Right ventricle myocardium superior (tissue), 1 donor: ENCODE data around the gene ZNF541. TPM values are rescaled to one million over a fixed set of nuclear protein-coding genes. Genes with fewer than 3 reads are reported as not detected.

ENCODE experiments used
- ATAC-seq: fragments of 200-7000 bp; cut with Tn5 transposase; one replicate; pipeline ENCODE4 v1.9.1; 2020; ENCODE audit warnings: mild to moderate bottlenecking; ENCODE audit not compliant: poor library complexity
- DNase-seq: peaks from one replicate; pipeline ENCODE4 v3.0.0-alpha.2; 2020
- intact Hi-C: fragments of 100-400 bp; cut with DNase I; formaldehyde crosslinking; loops from one replicate; pipeline ENCODE4 v1.11.2; 2022
- total RNA-seq: library from RNA; stranded (reverse); fragmentation: NEBNext Ultra II Directional; extraction: Animal tissue kit (Norgen Biotek cat#: 25700); gene quantifications from one replicate; pipeline ENCODE4 v1.2.1, GENCODE V29; 2021
- donor health status: DM: no; HTN: yes; CAD: no; lungs with severe emphysema.

ZNF541 gene
- total RNA-seq, 1 donor from 2014 or later = 0.35 TPM

DNA sequence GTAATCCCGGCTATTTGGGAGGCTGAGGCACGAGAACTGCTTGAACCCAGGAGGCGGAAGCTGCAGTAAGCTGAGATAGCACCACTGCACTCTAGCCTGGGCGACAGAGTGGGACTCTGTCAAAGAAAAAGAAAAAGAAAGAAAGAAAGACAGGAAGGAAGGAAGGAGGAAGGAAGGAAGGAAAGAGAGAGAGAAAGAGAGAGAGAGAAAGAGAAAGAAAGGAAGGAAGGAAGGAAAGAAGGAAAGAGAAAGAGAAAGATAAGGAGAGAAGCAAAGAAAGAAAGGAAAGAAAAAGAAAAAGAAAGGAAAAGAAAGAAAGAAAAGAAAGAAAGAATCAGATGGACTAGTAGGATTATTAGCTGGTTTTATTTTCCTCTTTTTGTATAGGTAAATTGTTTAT lies 22.8 kb downstream of the ZNF541 start:
- ATAC-seq (no peak), DNase-seq (no peak)
- intact Hi-C loops = no loop called here

DNA sequence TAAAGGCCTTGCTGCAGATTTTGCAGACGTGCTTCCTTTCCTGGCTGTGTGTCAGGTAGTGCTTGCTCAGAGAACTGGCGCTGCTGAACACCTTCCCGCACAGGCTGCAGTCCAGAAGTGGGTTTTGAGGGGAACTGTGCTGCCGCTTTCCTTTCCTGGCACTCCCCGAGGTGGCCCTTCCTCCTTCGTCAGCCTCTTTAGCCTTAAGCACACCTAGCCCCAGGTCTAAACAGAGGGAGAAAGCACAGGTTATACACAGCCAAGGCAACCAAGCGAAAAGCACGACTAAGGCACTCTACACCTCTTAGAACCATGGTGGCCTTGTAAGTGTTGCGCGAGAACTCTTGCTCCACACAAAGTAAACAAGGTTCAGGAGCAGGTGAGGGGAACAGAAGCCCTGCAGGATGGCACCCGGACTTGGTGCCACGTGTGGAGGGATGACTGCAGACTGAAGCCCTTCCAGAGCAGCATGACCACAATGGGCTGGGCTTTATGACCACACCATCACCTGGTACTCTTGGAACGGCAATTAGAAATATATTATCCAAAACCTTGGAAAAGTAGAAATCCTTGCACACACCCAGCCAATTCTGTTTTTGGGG lies 23.6 kb downstream of the ZNF541 start:
- ATAC-seq (no peak), DNase-seq (no peak)
- intact Hi-C loops = no loop called here

DNA sequence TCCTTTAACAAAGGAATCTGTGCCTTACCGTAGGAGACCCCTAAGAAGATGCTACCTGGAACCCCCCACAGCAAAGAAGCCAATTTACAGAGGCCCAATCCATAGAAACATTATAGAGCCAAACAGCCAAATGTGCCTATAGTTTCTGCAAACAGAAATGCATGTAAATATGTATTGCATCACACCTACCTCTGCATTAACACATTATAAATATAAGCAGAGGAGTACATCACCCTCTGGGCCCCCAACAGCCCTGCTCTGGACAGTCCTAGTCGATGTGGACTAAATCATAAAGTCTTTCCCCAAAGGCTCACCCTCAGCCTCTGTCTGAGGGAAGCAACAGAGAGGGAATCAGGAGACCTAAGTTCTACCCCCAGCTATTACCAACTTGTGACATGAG lies 25.7 kb downstream of the ZNF541 start:
- no peak for ATAC-seq
- intact Hi-C loops = no loop called here
- no peak for DNase-seq

- ATAC-seq = no peak
- intact Hi-C loops = no loop called here
- DNase-seq = no peak
These were observed 27.6 kb downstream of the ZNF541 start for GRCh38 chr19:47545061-47545948.

GRCh38 chr19:47544476-47544875 lies 28.5 kb downstream of the ZNF541 start:
- ATAC-seq = no peak
- intact Hi-C loops = no loop called here
- no peak for DNase-seq

GRCh38 chr19:47544075-47544474 lies 28.9 kb downstream of the ZNF541 start:
- ATAC-seq = no peak
- DNase-seq = no peak
- intact Hi-C loops = no loop called here

GRCh38 chr19:47542030-47542475 lies 30.9 kb downstream of the ZNF541 start:
- DNase-seq (no peak), ATAC-seq (peak; percentile 91)
- intact Hi-C loops = no loop called here

DNA sequence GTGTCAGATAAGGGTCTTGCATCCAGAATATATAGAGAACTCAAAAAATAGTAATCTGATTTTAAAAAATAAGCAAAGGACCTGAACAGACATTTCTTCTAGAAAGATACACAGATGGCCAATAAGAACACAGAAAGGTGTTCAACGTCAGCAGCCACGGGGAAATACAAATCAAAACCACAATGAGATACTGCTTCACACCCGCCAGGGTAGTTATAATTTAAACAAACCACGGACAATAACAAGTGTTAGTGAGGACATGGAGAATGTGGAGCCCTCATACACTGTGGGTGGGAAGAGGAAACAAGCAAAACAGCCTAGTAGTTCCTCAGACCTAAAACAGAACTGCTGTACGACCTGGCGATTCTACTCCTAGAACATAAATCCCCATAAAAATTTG lies 31.4 kb downstream of the ZNF541 start:
- no peak for ATAC-seq
- intact Hi-C loops = no loop called here

DNA sequence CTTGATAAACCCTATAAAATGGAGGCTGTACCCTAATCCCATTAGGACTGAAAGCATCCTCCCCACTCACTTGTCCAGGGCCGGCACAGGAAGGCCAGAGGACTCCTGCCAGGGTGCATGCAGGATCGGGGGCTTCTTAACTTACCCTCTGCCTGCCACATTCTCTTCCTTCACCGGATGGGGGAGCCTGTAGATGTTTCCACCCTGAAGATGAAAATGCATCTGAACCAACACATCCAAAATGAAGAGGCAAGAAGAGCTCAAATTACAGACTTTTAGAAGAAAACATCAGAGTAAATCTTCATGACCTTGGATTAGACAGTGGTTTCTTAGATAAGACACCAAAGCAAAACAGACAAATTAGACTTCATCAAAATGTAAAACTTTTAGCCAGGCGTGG lies 32.2 kb downstream of the ZNF541 start:
- DNase-seq (no peak), ATAC-seq (no peak)
- intact Hi-C loops = no loop called here

More for the DNA sequence above, 31.4 kb downstream of the ZNF541 start:
- no peak for DNase-seq

- intact Hi-C loops = no loop called here
- DNase-seq (no peak), ATAC-seq (no peak)
These were observed 33.1 kb downstream of the ZNF541 start for GRCh38 chr19:47539747-47540311.

DNA sequence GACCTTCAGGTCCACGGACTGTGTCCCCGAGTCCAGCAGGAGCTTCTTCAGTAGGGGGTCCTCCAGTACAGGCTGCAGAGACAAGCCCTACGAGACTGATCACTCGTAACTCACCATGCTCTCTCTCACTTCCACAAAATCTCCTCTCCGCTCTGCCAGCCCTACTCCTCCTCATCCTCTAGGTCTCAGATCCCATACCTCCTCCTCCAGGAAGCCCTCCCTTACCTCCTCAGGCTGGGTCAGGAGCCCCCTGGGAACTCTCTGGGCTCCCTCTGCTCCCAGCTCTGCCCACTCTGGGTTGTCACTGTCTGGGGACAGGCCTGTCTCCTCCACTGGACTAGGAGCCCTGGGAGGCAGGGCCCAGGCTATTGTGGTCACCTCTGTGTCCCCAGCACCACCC lies 34.1 kb downstream of the ZNF541 start:
- ATAC-seq = no peak
- intact Hi-C loops = no loop called here
- no peak for DNase-seq

DNA sequence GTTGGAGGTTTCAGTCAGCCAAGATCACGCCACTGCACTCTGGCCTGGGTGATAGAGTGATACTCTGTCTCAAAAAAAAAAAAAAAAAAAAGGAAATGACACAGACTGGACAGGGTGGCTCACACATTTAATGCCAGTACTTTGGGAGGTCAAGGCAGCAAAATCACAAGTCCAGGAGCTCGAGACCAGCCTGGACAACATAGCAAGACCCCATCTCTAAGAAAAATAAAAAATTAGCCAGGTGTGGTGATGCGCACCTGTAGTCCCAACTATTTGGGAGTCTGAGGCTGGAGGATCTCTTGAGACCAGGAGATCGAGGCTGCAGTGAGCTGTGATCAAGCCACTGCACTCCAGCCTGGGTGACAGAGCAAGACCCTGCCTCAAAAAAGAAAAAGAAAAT lies 35.5 kb downstream of the ZNF541 start:
- ATAC-seq (no peak), DNase-seq (no peak)
- intact Hi-C loops = no loop called here

GRCh38 chr19:47534628-47535027 lies 38.3 kb downstream of the ZNF541 start:
- intact Hi-C loops = no loop called here
- DNase-seq (no peak), ATAC-seq (no peak)

- intact Hi-C loops = no loop called here
- DNase-seq (no peak), ATAC-seq (no peak)
These were observed 41.1 kb downstream of the ZNF541 start for GRCh38 chr19:47531640-47532387.

GRCh38 chr19:47529018-47529742 lies 43.8 kb downstream of the ZNF541 start:
- no peak for DNase-seq
- ATAC-seq = no peak
- intact Hi-C loops = no loop called here

- DNase-seq = no peak
- intact Hi-C loops = no loop called here
- ATAC-seq = no peak
These were observed 46.1 kb downstream of the ZNF541 start for GRCh38 chr19:47526798-47527197.

DNA sequence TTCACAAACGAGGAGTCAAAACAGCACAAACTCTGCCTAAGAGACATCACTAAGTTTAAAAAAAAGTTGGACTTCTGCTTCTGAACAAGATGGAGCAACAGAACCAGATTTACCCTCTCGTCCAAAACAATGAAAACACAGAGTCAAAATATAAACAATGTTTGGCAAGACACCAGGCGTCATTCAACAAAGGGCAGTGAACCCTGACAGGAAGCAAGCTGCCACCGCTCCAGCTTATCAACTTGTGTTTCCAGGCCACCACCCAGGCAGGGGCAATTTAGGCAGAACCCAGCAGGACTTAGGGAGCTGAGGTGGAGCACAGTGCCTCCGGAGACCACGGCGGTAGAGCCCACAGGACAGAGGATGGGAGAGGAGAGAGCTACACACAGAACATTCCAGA lies 49.5 kb downstream of the ZNF541 start:
- intact Hi-C loops = loop anchor here (5.0 kb wide), 1 partner anchor 174 kb away; no protein-coding TSS in a partner anchor
- ATAC-seq (peak; percentile 63), DNase-seq (no peak)
